NCI-H345 treated with DMSO at 0.1 percent for 48 hours (cell line): ENCODE results near the gene TUBGCP3.
"Not testable (repeated sequence)": the region's sequence is repeated elsewhere in the genome, so short reads cannot be mapped to it uniquely, and the experiment has no call there.

ENCODE experiments used
- DNase-seq: peaks from one replicate; lab custom pipeline; 2025; ENCODE audit not compliant: unreplicated experiment; lab: John Stamatoyannopoulos, UW

Gene TUBGCP3

GRCh38 chr13:112530861-112531260 is 57.1 kb downstream of the TUBGCP3 start:
- DNase-seq = no peak

GRCh38 chr13:112529216-112529615 is 58.7 kb downstream of the TUBGCP3 start:
- no peak for DNase-seq

GRCh38 chr13:112526146-112526853 is 61.7 kb downstream of the TUBGCP3 start:
- no peak for DNase-seq

- no peak for DNase-seq
Observed at GRCh38 chr13:112525356-112525945, 62.5 kb downstream of the TUBGCP3 start.

GRCh38 chr13:112522578-112522977 is 65.4 kb downstream of the TUBGCP3 start:
- no peak for DNase-seq

GRCh38 chr13:112521073-112521685 is 66.8 kb downstream of the TUBGCP3 start:
- DNase-seq = no peak

- no peak for DNase-seq
Observed at GRCh38 chr13:112519517-112520060, 68.4 kb downstream of the TUBGCP3 start.

- no peak for DNase-seq
Observed at GRCh38 chr13:112516218-112516617, 71.7 kb downstream of the TUBGCP3 start.

- DNase-seq = no peak
Observed at GRCh38 chr13:112513761-112514160, 74.2 kb downstream of the TUBGCP3 start.

- DNase-seq = no peak
Observed at GRCh38 chr13:112510987-112511685, 76.8 kb downstream of the TUBGCP3 start.

GRCh38 chr13:112510002-112510780 is 77.8 kb downstream of the TUBGCP3 start:
- peak; percentile 6 for DNase-seq

GRCh38 chr13:112509190-112509589 is 78.8 kb downstream of the TUBGCP3 start:
- DNase-seq = no peak

- no peak for DNase-seq
Observed at GRCh38 chr13:112506046-112506445, 81.9 kb downstream of the TUBGCP3 start.

- DNase-seq = no peak
Observed at GRCh38 chr13:112496166-112496565, 91.8 kb downstream of the TUBGCP3 start.

GRCh38 chr13:112495465-112495864 is 92.5 kb downstream of the TUBGCP3 start:
- no peak for DNase-seq

GRCh38 chr13:112489199-112489598 is 98.8 kb downstream of the TUBGCP3 start:
- no peak for DNase-seq

GRCh38 chr13:112488343-112489050 is 99.5 kb downstream of the TUBGCP3 start:
- not testable (repeated sequence) for DNase-seq

GRCh38 chr13:112487127-112487517 is 100.8 kb downstream of the TUBGCP3 start:
- DNase-seq = no peak

GRCh38 chr13:112486386-112487126 is 101.4 kb downstream of the TUBGCP3 start:
- DNase-seq = no peak
